ENCODE data around the gene TMBIM6.

- no peak for TF ChIP-seq CTCF (IDR thresholded peaks at IDR 0.05; ENCODE audit: insufficient read depth, low read depth, low read length)
- no peak for TF ChIP-seq EZH2 (IDR thresholded peaks at IDR 0.05; ENCODE audit: insufficient read depth, low read length)
These were observed 57.6 kb downstream of the TMBIM6 start for GRCh38 chr12:49798934-49799333.
